ENCODE data around the gene UPP2. TPM values are rescaled to one million over a fixed set of nuclear protein-coding genes. Genes with fewer than 3 reads are reported as not detected.

Gene UPP2
- polyA plus RNA-seq, 2 donors, result not detected

- Histone ChIP-seq H3K36me3 (ENCODE audit: control insufficient read depth in 2 of 2, insufficient read depth in 2 of 2, low read length in 1 of 2) (no peaks in the 10 kb centered on the region), H3K27me3 (ENCODE audit: control insufficient read depth in 1 of 2, insufficient read depth in 2 of 2, low read length in 2 of 2) (no peaks in the 10 kb centered on the region), H3K4me1 (ENCODE audit: control insufficient read depth in 2 of 2, insufficient read depth in 2 of 2, low read length in 1 of 2) (no peaks in the 10 kb centered on the region), H3K4me3 (ENCODE audit: low read depth in 1 of 2, low read length in 2 of 2) (no peak overlapping the region), H3K27ac (ENCODE audit: low read depth in 2 of 2, low read length in 1 of 2) (no peak overlapping the region), H3K9me3 (ENCODE audit: control insufficient read depth in 2 of 2, insufficient read depth in 1 of 2, low read depth in 1 of 2, low read length in 1 of 2) (no peaks in the 10 kb centered on the region)
- 64 to 78% methylated on average over 3 of the region's 3 CpGs for WGBS, 2 donors
Measured at GRCh38 chr2:158182676-158183295, 81.1 kb downstream of the UPP2 start.

GRCh38 chr2:158184001-158184400 is 82.3 kb downstream of the UPP2 start:
- H3K4me3 ChIP-seq (ENCODE audit: low read depth in 1 of 2, low read length in 2 of 2), result no peak overlapping the region
- H3K27me3 ChIP-seq (ENCODE audit: control insufficient read depth in 1 of 2, insufficient read depth in 2 of 2, low read length in 2 of 2), result no peaks in the 10 kb centered on the region
- H3K36me3 ChIP-seq (ENCODE audit: control insufficient read depth in 2 of 2, insufficient read depth in 2 of 2, low read length in 1 of 2), result no peaks in the 10 kb centered on the region
- H3K27ac ChIP-seq (ENCODE audit: low read depth in 2 of 2, low read length in 1 of 2), result no peak overlapping the region
- no peaks in the 10 kb centered on the region for H3K4me1 ChIP-seq (ENCODE audit: control insufficient read depth in 2 of 2, insufficient read depth in 2 of 2, low read length in 1 of 2)
- no peaks in the 10 kb centered on the region for H3K9me3 ChIP-seq (ENCODE audit: control insufficient read depth in 2 of 2, insufficient read depth in 1 of 2, low read depth in 1 of 2, low read length in 1 of 2)
- 46 to 61% methylated on average over 1 of the region's 1 CpG for WGBS, 2 donors

DNA sequence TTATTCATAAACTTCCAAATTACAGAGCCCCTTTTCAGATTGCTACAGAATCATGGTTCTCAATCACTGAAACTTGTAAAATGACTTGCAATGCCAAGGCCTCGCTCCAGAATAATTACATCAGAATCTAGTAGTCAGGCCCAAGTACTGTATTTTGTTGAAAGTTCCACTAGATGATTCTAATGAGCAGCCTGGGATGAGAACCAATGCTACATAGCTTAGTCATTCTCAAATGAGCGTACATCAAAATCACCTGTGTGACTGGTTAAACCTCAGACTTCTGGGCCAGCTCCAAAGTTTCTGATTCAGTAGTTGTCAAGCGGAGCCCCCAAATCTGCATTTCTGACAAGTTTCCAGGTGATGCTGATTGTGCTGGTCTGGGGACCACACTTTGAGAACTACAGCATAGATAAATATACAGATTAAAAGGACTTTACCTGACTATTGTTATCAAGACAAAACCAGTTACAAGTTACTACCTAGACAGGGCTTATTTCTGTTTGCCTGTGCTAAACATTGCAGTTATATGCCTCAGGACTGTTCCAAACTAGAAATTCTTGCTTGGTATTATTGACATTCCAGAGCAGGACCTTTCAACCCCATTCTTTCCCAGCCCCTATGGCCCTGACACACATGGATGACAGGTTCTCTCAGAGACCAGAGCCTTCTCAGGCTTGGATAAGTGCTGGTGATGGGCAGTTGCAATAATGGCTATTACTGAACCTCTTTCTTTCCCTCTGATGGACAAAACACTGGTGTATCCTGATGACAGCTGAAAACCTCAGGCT is 83.1 kb downstream of the UPP2 start:
- H3K27ac ChIP-seq (ENCODE audit: low read depth in 2 of 2, low read length in 1 of 2), result no peak overlapping the region
- H3K4me3 ChIP-seq (ENCODE audit: low read depth in 1 of 2, low read length in 2 of 2), result no peak overlapping the region
- H3K9me3 ChIP-seq (ENCODE audit: control insufficient read depth in 2 of 2, insufficient read depth in 1 of 2, low read depth in 1 of 2, low read length in 1 of 2), result no peaks in the 10 kb centered on the region
- H3K4me1 ChIP-seq (ENCODE audit: control insufficient read depth in 2 of 2, insufficient read depth in 2 of 2, low read length in 1 of 2), result no peaks in the 10 kb centered on the region
- no peaks in the 10 kb centered on the region for H3K36me3 ChIP-seq (ENCODE audit: control insufficient read depth in 2 of 2, insufficient read depth in 2 of 2, low read length in 1 of 2)
- H3K27me3 ChIP-seq (ENCODE audit: control insufficient read depth in 1 of 2, insufficient read depth in 2 of 2, low read length in 2 of 2), result no peaks in the 10 kb centered on the region
- 49 to 59% methylated on average over 3 of the region's 3 CpGs for WGBS, 2 donors

Other genes starting within 250 kb of the UPP2 start
- 1 to 10 TPM; 1.8 to 5.9 TPM for gene ACVR1, start 225.5 kb upstream of the UPP2 start, polyA plus RNA-seq